Left colon (tissue), 2 donors: ENCODE data around the gene ACSS3. TPM values are rescaled to one million over a fixed set of nuclear protein-coding genes. Genes with fewer than 3 reads are reported as not detected.
"Not testable (repeated sequence)": the region's sequence is repeated elsewhere in the genome, so short reads cannot be mapped to it uniquely, and the experiment has no call there.

Experiments
- ATAC-seq: fragments of 200-7000 bp; cut with Tn5 transposase; one replicate; pipeline ENCODE4 v1.9.1; 2020; ENCODE audit warnings: mild to moderate bottlenecking, moderate library complexity
- DNase-seq, 2 donors: peaks; one replicate each; pipeline ENCODE4 v3.0.0-alpha.2; 2020
- intact Hi-C, 2 donors: fragments of 100-400 bp; cut with DNase I in 1 of 2; cut with micrococcal nuclease in 1 of 2; formaldehyde crosslinking; loops; one replicate each; pipeline versions ENCODE4 v1.11.2 to v1.14.0; 2022; cut with DNase I, micrococcal nuclease
- total RNA-seq, 2 donors: library from RNA; stranded (reverse); fragmentation: NEBNext Ultra II Directional; extraction: Animal tissue kit (Norgen Biotek cat#: 25700); gene quantifications; one replicate each; pipeline ENCODE4 v1.2.1, GENCODE V29; 2021
- donor health status: DM: no; HTN: no; CAD: no.
- donor health status: DM: yes; HTN: yes; CAD: no.

The ACSS3 gene
- total RNA-seq, 2 donors from 2014 or later = 1.4 to 2.0 TPM

DNA sequence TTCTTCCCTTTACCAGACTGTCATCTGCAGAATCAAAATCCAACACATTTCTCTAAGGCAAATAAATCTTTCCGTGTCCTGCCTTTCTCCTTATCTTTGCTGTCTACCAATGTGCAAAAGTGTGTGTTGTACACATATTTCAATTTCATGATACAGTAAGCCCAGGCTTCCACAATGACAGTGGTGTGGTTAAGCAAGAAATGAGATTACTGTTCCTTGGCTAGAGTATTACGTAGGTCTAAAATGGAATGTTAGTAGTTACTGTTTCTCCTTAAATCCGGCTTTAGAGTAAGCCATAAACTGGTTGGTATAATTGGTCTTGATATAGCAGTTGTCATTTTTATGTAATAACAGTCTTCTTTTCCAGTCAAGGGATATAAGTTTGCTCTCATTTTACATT lies 82.0 kb downstream of the ACSS3 start:
- DNase-seq = no peak
- no peak for ATAC-seq
- intact Hi-C loops = no loop called here

DNA sequence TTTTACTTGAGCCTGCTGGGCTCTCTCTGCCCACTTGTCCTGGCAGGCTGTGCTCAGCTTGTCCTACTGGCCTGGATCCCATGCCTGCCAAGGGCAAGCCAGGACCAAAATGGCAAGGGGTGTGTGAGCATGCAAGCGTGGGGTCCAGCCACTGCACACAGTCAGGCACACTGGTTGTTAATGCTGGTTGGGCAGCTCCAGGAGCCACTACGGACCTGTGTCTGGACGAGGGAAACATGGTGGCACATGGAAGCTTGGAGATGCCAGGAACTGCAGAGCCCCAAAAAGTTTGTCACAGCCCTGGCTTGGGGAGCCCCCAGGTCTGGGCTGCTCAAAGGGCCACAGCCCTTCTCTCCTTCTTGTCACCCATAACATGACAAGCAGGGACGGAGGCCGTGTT lies 83.8 kb downstream of the ACSS3 start:
- intact Hi-C loops = no loop called here
- no peak for DNase-seq
- no peak for ATAC-seq

DNA sequence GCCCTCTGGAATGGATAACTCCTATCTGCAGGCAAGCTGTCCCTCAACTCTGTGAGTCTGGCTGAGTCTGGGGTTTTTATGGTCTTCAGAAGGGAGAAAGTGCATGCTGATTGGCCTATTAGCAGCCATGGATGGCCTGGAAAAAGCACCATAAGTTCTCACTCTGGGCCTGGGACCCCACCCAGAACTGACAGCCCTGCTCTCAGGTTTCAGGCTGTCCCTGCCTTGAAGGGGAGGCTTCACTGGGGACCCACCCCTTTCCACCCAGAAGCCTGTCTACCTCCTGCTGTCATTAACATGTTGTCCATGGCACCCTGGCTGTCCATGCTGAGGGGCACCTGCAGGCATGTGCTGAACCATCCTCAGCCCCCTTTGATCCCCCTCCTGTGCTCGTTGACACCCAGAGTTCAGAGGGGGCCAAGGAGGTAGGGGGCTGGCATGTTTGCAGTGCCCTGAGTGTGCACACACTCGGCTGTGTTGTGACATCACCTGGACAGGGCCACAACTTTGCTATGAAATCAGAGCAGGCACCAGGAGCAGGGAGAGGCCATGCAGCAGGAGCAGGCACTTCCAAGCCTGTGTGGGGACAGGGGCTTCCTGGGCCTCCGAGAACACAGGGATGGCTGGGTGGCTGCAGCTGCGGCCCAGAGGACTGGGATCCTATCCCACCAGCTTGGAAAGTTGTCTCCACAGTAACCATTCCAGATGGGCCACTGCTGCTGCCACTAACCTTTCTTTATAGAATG lies 84.7 kb downstream of the ACSS3 start:
- intact Hi-C loops = no loop called here
- no peak for ATAC-seq
- no peak for DNase-seq

DNA sequence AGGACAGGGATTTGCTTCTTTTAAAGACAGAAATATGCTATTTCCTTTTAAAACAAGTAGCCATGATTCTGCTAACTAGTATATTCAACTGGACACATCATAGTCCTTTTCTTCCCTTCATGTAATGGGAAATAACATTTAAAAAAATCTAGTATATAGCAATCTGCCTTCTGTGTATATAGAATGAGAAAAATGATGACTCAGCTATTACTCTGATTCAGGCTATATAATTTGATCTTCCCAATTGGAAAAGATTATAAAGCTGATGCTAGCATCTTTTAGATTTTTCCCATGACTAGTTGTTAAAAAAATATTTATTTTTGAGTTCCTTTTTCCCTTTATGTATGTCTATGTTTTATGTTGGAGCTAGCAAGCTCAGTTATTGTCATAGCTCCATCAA lies 86.9 kb downstream of the ACSS3 start:
- intact Hi-C loops = no loop called here
- no peak for DNase-seq
- ATAC-seq = no peak

DNA sequence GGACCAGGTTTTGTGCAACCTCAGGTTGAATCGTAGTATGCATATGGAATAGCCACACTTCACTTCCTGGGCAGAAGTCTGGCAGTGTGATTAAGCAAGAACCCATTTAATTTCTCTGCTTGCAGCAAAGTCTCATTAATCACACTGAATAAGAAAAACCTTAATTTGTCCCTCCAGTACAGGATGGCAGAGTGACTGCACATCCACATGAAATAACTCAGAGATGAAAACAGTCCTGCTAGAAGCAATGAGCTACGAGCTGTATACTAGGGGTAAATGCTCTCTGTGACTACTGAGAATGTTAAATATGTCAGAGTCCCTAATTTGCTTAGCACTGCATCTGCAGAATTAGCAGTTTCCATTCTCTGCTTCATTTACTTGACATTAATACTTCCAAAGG lies 88.9 kb downstream of the ACSS3 start:
- ATAC-seq = no peak
- intact Hi-C loops = no loop called here
- DNase-seq = no peak

DNA sequence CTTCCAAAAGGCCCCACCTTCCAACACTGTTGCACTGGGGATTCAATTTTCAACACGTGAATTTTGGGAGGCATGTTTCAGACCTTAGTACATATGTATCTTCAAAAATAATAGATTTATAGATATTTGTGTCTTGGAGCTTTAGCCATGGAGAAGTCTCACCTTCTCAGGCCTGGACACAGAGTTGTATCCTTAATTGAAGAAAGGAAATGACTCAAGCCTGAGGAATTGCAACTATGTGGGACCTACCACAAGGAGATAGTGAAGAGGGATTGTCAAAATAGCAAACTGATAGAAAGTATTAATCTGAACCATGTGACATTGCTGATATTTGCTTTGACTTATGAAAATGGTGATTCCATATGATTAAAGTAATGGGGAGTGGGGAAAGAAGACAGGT lies 89.8 kb downstream of the ACSS3 start:
- ATAC-seq (no peak), DNase-seq (no peak)
- intact Hi-C loops = no loop called here

DNA sequence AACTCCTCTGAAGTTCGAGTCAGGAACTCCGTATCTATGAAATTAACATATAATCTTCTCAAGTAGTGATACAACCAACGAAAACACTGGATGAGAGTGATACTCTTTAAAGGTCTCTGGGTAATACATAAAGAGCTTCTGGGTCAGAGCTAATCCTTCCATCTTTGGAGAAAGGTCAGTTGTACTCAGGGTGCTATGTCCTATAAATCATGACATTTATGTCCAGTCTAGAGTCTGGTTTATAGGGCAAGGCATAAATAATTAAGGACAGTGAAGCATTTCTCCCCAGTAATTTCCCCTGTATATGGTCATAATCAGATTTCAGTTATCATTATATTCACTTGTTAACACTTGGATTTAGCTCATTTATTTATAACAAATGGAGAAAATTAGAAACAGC lies 90.6 kb downstream of the ACSS3 start:
- no peak for DNase-seq
- ATAC-seq = no peak
- intact Hi-C loops = no loop called here

DNA sequence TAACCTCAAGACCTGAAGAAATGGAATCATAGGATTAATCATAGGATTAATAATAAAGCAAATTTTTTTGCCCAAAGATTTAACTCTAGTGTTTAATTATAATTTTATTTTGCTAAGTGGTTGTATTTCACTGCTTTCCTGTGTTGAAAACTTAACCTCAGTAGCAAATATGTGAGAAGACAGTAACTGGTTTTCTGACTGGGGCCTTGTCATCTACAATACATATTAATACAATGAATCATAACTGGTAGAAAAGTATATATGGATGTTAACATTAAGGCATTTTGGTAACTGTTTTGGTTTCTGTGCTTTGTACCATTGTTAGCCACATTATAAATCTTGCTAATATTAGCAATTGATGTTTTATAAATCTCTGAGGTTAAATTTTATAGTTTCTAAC lies 92.2 kb downstream of the ACSS3 start:
- ATAC-seq = no peak
- DNase-seq = no peak

DNA sequence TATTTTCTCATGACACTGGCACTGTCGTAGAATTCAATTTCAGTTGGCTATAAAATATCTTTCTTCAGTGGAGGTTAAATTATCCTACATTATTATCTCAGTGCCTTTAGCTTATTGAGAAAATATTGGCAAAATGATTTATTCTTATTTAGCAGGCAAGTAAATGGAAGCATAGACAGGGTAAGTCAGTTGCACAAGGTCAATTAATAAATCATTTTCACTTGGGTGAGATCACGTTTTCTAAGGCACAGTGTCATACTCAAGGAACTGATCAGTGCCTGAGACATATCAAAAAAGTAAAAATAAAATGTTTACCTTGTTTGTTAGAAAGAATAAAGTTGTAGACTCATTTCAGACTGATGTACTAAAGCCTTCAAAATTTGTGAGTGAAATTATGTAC lies 95.0 kb downstream of the ACSS3 start:
- ATAC-seq (no peak), DNase-seq (no peak)
- intact Hi-C loops = no loop called here

More for the DNA sequence above, 92.2 kb downstream of the ACSS3 start:
- intact Hi-C loops = no loop called here

DNA sequence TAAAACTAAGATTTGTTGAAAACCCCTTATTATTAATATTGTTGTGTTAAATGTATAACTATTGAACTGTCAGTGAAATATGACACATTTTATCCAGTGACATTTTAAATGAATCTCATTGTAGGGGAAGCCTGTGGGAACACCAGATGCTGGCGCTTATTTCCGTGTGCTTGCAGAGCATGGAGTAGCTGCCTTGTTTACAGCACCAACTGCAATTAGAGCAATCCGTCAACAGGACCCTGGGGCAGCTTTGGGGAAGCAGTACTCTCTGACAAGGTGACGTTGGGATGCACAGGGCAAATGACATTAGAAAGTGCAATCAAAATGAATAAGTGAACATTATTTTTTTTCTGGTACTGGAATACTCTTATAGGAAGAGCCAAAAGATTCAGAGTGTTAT lies 96.8 kb downstream of the ACSS3 start:
- no peak for ATAC-seq
- DNase-seq = no peak
- intact Hi-C loops = no loop called here

DNA sequence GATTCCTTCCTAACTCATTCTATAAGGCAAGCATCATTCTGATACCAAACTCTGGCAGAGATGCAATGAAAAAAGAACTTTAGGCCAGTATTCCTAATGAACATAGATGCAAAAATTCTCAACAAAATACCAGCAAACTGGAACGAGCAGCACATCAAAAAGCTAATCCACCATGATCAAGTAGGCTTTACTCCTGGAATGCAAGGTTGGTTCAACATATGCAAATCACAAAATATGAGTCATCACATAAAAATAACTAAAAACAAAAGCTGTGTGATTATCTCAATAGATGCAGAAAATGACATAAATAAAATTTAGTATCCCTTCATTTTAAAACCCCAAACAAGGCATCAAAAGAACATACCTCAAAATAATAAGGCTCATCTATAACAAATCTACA lies 98.9 kb downstream of the ACSS3 start:
- intact Hi-C loops = no loop called here
- DNase-seq (no peak), ATAC-seq (no peak)

DNA sequence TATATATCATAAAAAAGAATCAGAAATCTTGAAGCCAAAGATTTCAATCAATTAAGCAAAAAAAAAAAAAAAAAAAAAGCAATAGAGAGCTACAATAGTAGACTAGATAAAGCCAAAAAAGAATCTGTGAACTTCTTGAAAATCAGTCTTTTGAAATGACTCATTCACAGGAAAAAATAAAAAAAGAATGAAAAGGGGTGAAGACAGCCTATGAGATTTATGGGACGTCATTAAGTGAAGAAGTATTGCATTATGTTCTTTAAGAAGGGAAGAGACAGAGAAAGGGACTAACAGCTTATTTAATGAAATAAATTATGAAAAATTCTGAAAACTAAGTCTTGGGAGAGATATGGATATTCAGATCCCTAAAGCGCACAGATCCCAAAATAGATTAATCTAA lies 103.8 kb downstream of the ACSS3 start:
- ATAC-seq (no peak), DNase-seq (no peak)
- intact Hi-C loops = no loop called here

DNA sequence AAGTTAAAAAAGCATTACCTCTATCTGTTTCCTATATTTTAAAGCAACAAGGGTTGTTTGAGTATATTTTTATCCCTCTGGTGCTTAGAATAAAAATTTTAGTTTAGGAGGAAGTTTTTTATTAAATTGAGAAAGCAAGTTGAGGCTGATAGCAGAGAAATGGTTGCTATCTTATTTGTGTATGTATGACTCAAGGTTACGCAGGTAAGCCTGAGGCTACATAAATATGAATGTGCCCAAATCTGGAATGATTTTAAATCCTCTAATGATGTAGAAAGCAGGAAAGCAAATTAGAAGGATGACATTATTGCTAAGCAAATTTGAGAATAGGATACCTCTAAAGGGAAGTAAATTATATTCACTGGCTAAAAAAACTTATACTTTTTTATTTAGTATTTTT lies 109.8 kb downstream of the ACSS3 start:
- ATAC-seq (no peak), DNase-seq (no peak)
- intact Hi-C loops = no loop called here

DNA sequence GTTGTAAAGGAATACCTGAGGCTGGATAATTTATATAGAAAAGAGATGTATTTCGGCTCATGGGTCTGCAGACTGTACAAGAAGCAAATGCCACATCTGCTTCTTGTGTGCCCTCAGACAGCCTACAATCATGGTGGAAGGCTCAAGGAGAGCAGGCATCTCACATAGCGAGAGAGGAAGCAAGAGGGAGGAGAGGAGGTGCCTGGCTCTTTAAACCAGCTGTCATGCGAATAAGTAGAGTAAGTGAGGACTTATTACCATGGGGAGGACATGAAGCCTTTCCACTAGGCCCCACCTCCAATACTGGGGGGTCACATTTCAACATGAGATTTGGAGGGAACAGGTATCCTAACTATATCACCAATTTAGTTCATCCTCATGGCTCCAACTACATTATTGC lies 118.7 kb downstream of the ACSS3 start:
- no peak for ATAC-seq
- intact Hi-C loops = no loop called here
- no peak for DNase-seq

DNA sequence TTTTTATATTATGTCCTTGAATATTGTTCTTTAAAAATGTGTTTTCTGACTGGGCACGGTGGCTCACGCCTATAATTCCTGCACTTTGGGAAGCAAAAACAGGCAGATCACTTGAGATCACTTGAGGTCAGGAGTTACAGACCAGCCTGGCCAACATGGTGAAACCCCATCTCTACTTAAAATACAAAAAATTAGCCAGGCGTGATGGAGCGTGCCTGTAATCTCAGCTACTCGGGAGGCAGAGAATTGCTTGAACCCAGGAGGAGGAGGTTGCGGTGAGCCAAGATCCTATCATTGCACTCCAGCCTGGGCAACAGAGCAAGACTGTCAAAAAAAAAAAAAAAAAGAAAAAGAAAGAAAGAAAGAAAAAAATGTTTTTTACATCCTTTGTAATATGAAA lies 122.7 kb downstream of the ACSS3 start:
- intact Hi-C loops, DNase-seq, ATAC-seq: not testable (repeated sequence)

DNA sequence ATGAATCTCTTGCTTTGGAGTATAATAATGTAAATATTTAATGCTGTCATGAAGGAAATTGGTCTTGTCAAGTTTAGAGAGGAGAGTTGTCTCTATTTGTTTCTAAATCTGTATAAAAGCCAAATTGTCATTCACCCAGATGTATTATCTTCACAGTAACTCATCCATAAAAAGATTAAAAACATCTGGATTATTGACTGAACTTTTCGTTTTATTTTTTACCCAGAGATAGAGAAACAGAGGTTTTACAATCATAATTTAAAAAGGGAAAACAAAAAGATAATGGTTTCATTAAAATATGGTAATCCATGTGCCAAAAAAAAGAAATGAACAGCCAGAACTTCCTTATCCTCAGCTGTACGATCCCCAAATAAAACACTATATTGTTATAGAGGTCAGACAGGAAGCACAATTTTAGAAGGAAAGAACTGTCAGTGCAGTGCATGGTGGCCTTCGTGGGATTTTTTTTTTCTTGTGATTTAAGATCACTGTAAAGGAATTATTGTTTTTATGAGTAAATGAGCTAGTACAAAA lies 125.9 kb downstream of the ACSS3 start:
- peak; percentile 42 for ATAC-seq
- DNase-seq = no peak
- intact Hi-C loops = no loop called here

DNA sequence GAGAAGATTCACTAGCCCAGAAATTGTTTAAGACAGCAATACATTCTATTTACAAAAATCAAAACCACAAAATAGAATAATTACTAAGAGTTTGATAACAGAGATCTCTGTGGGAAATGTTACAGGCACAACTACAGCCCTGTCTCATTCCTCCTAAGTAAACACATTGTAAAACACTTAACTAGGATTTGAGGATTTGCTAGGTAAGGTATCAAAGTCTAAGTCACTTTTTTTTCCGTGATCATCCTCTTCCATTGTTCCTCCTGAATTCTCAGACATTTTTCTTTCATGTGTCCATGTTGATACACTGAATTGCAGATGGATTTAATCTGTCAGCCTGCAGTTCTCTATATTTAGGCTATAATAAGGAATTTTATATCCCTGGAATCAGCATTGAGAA lies 127.5 kb downstream of the ACSS3 start:
- ATAC-seq = peak; percentile 92
- DNase-seq = no peak
- intact Hi-C loops = no loop called here

DNA sequence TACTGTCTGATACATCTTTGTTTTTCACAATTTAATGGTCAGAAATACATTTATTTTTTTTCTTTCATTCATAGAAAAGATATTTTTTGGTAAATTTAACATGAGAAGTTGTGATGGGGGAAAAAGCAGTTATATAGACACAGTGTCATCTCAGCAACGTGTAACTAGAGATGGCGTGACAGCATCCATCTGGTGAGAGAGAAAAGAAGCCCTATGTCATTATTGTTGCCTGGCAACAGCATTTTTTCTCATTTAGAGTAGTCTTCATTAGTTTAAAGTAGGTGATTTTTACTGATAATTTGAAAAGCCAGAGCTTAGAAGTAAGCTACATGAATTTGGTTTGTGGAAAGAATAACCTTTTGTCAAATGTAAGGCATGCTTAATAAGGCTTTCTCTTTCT lies 128.6 kb downstream of the ACSS3 start:
- intact Hi-C loops = no loop called here
- DNase-seq (no peak), ATAC-seq (no peak)

DNA sequence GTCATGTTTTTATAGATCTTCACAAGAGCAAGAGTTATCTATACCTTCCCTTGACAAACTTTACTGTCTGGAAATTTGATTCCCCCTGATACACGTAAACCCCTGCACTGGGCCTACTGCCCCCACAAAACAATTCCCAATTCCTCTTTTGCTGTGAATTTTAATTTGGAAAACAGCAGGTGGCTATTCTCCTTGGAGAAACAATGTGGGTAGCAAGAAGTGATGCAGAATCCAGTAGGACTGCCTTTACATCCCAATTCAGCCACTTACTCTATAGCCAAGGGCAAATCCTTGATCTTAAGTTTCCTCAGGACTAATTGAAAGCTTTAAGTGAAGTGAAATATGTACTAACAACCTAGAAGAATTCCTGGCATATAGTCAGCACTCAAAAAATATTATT lies 129.3 kb downstream of the ACSS3 start:
- intact Hi-C loops = no loop called here
- DNase-seq = no peak

DNA sequence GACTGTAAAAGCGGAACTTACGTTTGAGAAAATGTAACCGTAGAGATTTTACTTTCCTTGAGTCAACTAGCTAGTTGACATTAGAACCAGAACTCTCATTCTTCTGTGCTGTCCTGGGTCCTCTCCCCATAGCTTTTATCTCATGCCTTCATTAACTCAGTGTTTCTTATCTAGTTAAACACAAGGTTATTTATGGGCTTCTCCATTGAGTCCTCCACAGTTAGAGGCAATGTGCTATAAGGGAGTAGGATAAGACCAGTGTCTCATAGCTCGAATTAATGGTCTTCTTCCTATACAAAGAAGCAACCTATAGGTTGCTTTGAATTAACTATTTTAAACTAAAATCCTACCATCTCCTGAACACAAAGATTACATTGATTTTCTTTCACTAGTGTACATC lies 129.8 kb downstream of the ACSS3 start:
- ATAC-seq = no peak
- intact Hi-C loops = no loop called here
- DNase-seq = no peak

More for the DNA sequence above, 129.3 kb downstream of the ACSS3 start:
- no peak for ATAC-seq
